ENCODE results near the gene PIGW.

- TF ChIP-seq CTCF (conservative IDR thresholded peaks at IDR 0.05; ENCODE audit: low read depth in 2 of 2) (no peak), POLR2AphosphoS5 (IDR thresholded peaks at IDR 0.05; ENCODE audit: low read depth) (no peak), REST (IDR thresholded peaks at IDR 0.05; ENCODE audit: unreplicated experiment) (no peak), EZH2phosphoT487 (IDR thresholded peaks at IDR 0.05; ENCODE audit: unreplicated experiment) (no peak), ZNF114 (CRISPR knock-in tag; IDR thresholded peaks at IDR 0.05) (no peak), EZH2 (IDR thresholded peaks at IDR 0.05; ENCODE audit: low read depth, unreplicated experiment) (no peak)
Observed at GRCh38 chr17:36501963-36502362, 32.8 kb upstream of the PIGW start.
